Osteoblast (primary cell): ENCODE measurements around the gene GABRR3. TPM values are rescaled to one million over a fixed set of nuclear protein-coding genes. Genes with fewer than 3 reads are reported as not detected.

Experiments used
- DNase-seq: peaks from one replicate; pipeline ENCODE4 v3.0.0; 2011; ENCODE audit warnings: low spot score, mixed read lengths; ENCODE audit not compliant: insufficient read length; ENCODE audit errors: missing footprints
- H2AFZ ChIP-seq: 2 replicates; pipeline ENCODE4 v1.6.0; 2011; ENCODE audit warnings: mild to moderate bottlenecking, low read length
- H3K27ac ChIP-seq: 2 replicates; pipeline ENCODE4 v1.5.1; 2011; ENCODE audit warnings: mild to moderate bottlenecking, low read depth, low read length, moderate library complexity
- H3K27me3 ChIP-seq: 2 replicates; pipeline ENCODE4 v1.6.0; 2012; ENCODE audit warnings: mild to moderate bottlenecking, control low read depth, inconsistent platforms, low read length, moderate library complexity; ENCODE audit not compliant: insufficient read depth
- H3K36me3 ChIP-seq: 2 replicates; pipeline ENCODE4 v1.5.1; 2011; ENCODE audit warnings: mild to moderate bottlenecking, low read length, control low read depth, moderate library complexity; ENCODE audit not compliant: insufficient read depth
- H3K4me1 ChIP-seq: 2 replicates; pipeline ENCODE4 v1.5.1; 2011; ENCODE audit warnings: mild to moderate bottlenecking, low read length, control low read depth, moderate library complexity; ENCODE audit not compliant: insufficient read depth
- H3K4me2 ChIP-seq: 2 replicates; pipeline ENCODE4 v1.6.0; 2011; ENCODE audit warnings: mild to moderate bottlenecking, low read length; ENCODE audit not compliant: insufficient read depth
- H3K4me3 ChIP-seq: fragments of 200-600 bp; sonication (generic); 3 replicates; pipeline ENCODE4 v1.5.1; 2012; ENCODE audit warnings: mild to moderate bottlenecking, low read length, inconsistent platforms; ENCODE audit not compliant: insufficient read depth
- H3K79me2 ChIP-seq: 2 replicates; pipeline ENCODE4 v1.6.0; 2012; ENCODE audit warnings: mild to moderate bottlenecking, low read length, control low read depth, inconsistent platforms; ENCODE audit not compliant: insufficient read depth
- H3K9me3 ChIP-seq: 2 replicates; pipeline ENCODE4 v1.5.1; 2011; ENCODE audit warnings: low read depth, low read length, control low read depth
- H4K20me1 ChIP-seq: 2 replicates; pipeline ENCODE4 v1.6.0; 2012; ENCODE audit warnings: mild to moderate bottlenecking, low read length, control low read depth; ENCODE audit not compliant: insufficient read depth
- CTCF ChIP-seq: IDR thresholded peaks from 2 replicates; pipeline ENCODE4 v1.5.1; 2011; ENCODE audit warnings: mild to moderate bottlenecking, low read depth, low read length, moderate library complexity; ENCODE audit errors: extremely low read depth
- total RNA-seq: library from RNA; depleted of rRNA; stranded (reverse); fragments of >200 nt; gene quantifications from 2 replicates; pipeline ENCODE4 v1.2.3, GENCODE V29; 2012

GABRR3 gene
- total RNA-seq, 1 donor = not detected

- Histone ChIP-seq H3K4me3 (no peak overlapping the region), H4K20me1 (no peaks in the 10 kb centered on the region), H3K27ac (peak overlapping the region; percentile 66), H3K79me2 (no peaks in the 10 kb centered on the region), H3K36me3 (peaks cover 36% of the 10 kb centered on the region), H2AFZ (no peak overlapping the region), H3K9me3 (no peaks in the 10 kb centered on the region), H3K27me3 (no peaks in the 10 kb centered on the region), H3K4me2 (no peak overlapping the region), H3K4me1 (peaks cover 11% of the 10 kb centered on the region)
- TF ChIP-seq CTCF = no peak
- DNase-seq = no peak
These were observed 95.7 kb downstream of the GABRR3 start for GRCh38 chr3:97939401-97939800.

- Histone ChIP-seq H3K27me3 (no peaks in the 10 kb centered on the region), H3K4me2 (no peak overlapping the region), H3K79me2 (no peaks in the 10 kb centered on the region), H3K9me3 (no peaks in the 10 kb centered on the region), H2AFZ (no peak overlapping the region), H3K36me3 (peaks cover 30% of the 10 kb centered on the region), H3K4me3 (no peak overlapping the region), H4K20me1 (no peaks in the 10 kb centered on the region), H3K4me1 (peaks cover 11% of the 10 kb centered on the region), H3K27ac (peak overlapping the region; percentile 66)
- no peak for DNase-seq
- no peak for TF ChIP-seq CTCF
These were observed 96.7 kb downstream of the GABRR3 start for GRCh38 chr3:97938444-97938843.

GRCh38 chr3:97937205-97937604 lies 97.9 kb downstream of the GABRR3 start:
- Histone ChIP-seq H3K79me2 (no peaks in the 10 kb centered on the region), H3K4me3 (no peak overlapping the region), H3K27me3 (no peaks in the 10 kb centered on the region), H3K36me3 (peaks cover 20% of the 10 kb centered on the region), H3K27ac (no peak overlapping the region), H2AFZ (no peak overlapping the region), H4K20me1 (no peaks in the 10 kb centered on the region), H3K4me2 (no peak overlapping the region), H3K9me3 (no peaks in the 10 kb centered on the region), H3K4me1 (peaks cover 11% of the 10 kb centered on the region)
- TF ChIP-seq CTCF = no peak
- no peak for DNase-seq

- Histone ChIP-seq H3K4me1 (peaks cover 11% of the 10 kb centered on the region), H3K27ac (no peak overlapping the region), H2AFZ (no peak overlapping the region), H3K9me3 (no peaks in the 10 kb centered on the region), H3K36me3 (peaks cover 6% of the 10 kb centered on the region), H4K20me1 (no peaks in the 10 kb centered on the region), H3K4me3 (no peak overlapping the region), H3K27me3 (no peaks in the 10 kb centered on the region), H3K79me2 (no peaks in the 10 kb centered on the region), H3K4me2 (no peak overlapping the region)
- DNase-seq = no peak
- TF ChIP-seq CTCF = no peak
These were observed 99.3 kb downstream of the GABRR3 start for GRCh38 chr3:97935842-97936241.

Other genes starting within 250 kb of the GABRR3 start
- gene CRYBG3, start 213.3 kb downstream of the GABRR3 start, total RNA-seq = 18.9 and 20.3 TPM in 2 replicates
- gene RIOX2, start 62.9 kb downstream of the GABRR3 start, total RNA-seq = 27.1 and 28.0 TPM in 2 replicates
- not detected in 2 replicates for gene OR5AC2, start 51.9 kb upstream of the GABRR3 start, total RNA-seq
- gene OR5H1, start 95.4 kb upstream of the GABRR3 start, total RNA-seq = not detected in 2 replicates
- not detected in 2 replicates for gene OR5H14, start 112.2 kb upstream of the GABRR3 start, total RNA-seq
- not detected in 2 replicates for gene OR5H15, start 131.4 kb upstream of the GABRR3 start, total RNA-seq
- not detected in 2 replicates for gene OR5H6, start 228.9 kb upstream of the GABRR3 start, total RNA-seq
- gene OR5H2, start 247.2 kb upstream of the GABRR3 start, total RNA-seq = not detected in 2 replicates